Thoracic aorta (tissue), 2 donors: ENCODE results near the gene ZBTB16. TPM values are rescaled to one million over a fixed set of nuclear protein-coding genes. Genes with fewer than 3 reads are reported as not detected.

Experiments
- ATAC-seq: fragments of 150-250 bp; one replicate; pipeline ENCODE4 v1.8.0; 2017; ENCODE audit warnings: low read depth; ENCODE audit not compliant: insufficient number of reproducible peaks, low FRiP score
- DNase-seq: peaks from one replicate; pipeline ENCODE4 v3.0.0-alpha.2; 2020; ENCODE audit warnings: low spot score
- H3K27ac ChIP-seq, 2 donors: fragments of 200-600 bp; sonication (generic); 1 replicate in 1 of 2; 2 replicates in 1 of 2; pipeline ENCODE4 v1.5.1; 2016; ENCODE audit warnings: mild to moderate bottlenecking in 2 of 2, moderate library complexity in 2 of 2
- H3K27me3 ChIP-seq: fragments of 200-600 bp; sonication (generic); replicated peaks from 2 replicates; pipeline ENCODE4 v1.6.0; 2016; ENCODE audit warnings: mild to moderate bottlenecking; ENCODE audit not compliant: insufficient read depth
- H3K36me3 ChIP-seq: fragments of 200-600 bp; sonication (generic); one replicate; pipeline ENCODE4 v1.5.1; 2016
- H3K4me1 ChIP-seq, 2 donors: fragments of 200-600 bp; sonication (generic); 1 replicate in 1 of 2; 2 replicates in 1 of 2; pipeline versions ENCODE4 v1.5.1 to v1.6.0; 2016; ENCODE audit warnings: low read depth in 2 of 2, mild to moderate bottlenecking in 1 of 2; ENCODE audit not compliant: control insufficient read depth in 1 of 2
- H3K4me3 ChIP-seq: fragments of 200-600 bp; sonication (generic); 2 replicates; pipeline ENCODE4 v1.5.1; 2016; ENCODE audit warnings: mild to moderate bottlenecking
- H3K9me3 ChIP-seq: fragments of 200-600 bp; sonication (generic); 2 replicates; pipeline ENCODE4 v1.5.1; 2016
- CTCF ChIP-seq: fragments of 200-600 bp; sonication (generic); IDR thresholded peaks from one replicate; pipeline ENCODE4 v1.5.1; 2019; ENCODE audit warnings: antibody characterized with exemption
- total RNA-seq, 2 donors: library from RNA; depleted of rRNA; stranded (reverse); fragments of >200 nt; gene quantifications; one replicate each; pipeline versions ENCODE4 v1.1.0 to v1.2.3, GENCODE V29; 2016

The ZBTB16 gene
- total RNA-seq, 2 donors from 2014 or later, result 314 to 545 TPM

DNA sequence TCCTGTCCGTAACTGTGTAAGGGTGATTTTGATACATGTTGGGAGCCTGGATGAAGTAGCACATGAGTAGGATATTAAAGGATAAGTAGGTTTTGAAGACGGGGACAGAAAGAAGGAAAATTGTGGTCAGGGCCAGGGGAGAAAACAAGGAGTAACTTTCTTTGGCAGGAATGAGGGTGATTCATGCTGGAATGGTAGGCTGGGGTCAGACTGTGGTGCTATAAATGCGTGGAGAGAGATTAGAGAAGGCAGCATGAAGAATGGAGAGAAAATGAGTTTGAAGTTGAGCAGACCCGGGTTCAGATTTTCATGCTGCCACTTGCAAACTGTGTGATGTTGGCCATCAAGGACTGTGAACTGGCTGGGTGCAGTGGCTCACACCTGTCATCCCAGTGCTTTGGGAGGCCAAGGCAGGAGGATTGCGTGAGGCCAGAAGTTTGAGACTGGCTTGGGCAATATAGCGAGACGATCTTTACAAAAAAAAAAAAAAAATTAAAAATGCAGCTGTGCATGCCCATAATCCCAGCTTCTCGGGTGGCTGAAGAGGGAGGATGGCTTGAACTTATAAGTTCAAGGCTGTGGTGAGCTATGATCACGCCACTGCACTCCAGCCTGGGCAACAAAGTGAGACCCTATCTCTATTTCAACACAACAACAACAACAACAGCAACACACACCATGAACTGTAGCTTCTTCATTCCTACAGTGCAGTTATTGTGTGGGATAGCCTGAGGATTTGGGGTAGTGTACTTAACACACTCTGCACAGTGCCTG lies 22.3 kb downstream of the ZBTB16 start:
- no peak for TF ChIP-seq CTCF
- Histone ChIP-seq H3K4me3 (peak overlapping the region; percentile 38), H3K4me1 (peaks cover 94 to 100% of the 10 kb centered on the region in 2 donors), H3K9me3 (no peaks in the 10 kb centered on the region), H3K27ac (peak overlapping the region; percentile 80 to 87), H3K36me3 (peaks cover 35% of the 10 kb centered on the region), H3K27me3 (no peaks in the 10 kb centered on the region)
- ATAC-seq (peak; percentile 41), DNase-seq (no peak)

GRCh38 chr11:114082415-114082748 lies 22.9 kb downstream of the ZBTB16 start:
- no peak for TF ChIP-seq CTCF
- no peaks in the 10 kb centered on the region for H3K27me3 ChIP-seq
- no peaks in the 10 kb centered on the region for H3K9me3 ChIP-seq
- DNase-seq (no peak), ATAC-seq (peak; percentile 21)
- peaks cover 32% of the 10 kb centered on the region for H3K36me3 ChIP-seq
- peak overlapping the region; percentile 76 to 80 for H3K27ac ChIP-seq
- H3K4me3 ChIP-seq, result peak overlapping the region; percentile 38
- peaks cover 94 to 100% of the 10 kb centered on the region in 2 donors for H3K4me1 ChIP-seq

DNA sequence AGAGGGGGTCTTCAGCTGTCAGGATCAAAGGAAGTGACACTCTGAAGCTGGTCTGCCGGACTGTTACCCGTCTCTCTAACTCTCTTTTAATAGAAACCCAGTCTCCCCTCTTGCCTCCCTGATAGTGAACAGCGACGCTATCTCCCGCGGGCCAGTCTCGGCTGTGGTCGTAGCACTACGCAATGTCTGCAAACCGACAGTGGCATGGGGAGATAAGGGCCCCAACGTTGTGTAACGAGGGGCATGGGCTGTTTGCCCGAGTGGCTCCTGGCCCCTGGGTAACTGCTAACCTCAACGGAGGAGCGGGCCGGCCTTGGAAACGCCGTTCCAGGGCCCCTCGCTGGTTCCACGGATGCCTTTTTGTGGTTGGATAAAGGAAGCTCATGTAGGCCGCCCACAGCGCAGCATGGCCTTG lies 23.3 kb downstream of the ZBTB16 start:
- ATAC-seq, result no peak
- peak overlapping the region; percentile 76 to 80 for H3K27ac ChIP-seq
- no peaks in the 10 kb centered on the region for H3K27me3 ChIP-seq
- H3K4me1 ChIP-seq, result peaks cover 94 to 100% of the 10 kb centered on the region in 2 donors
- H3K4me3 ChIP-seq, result peak overlapping the region; percentile 38
- H3K36me3 ChIP-seq, result peaks cover 32% of the 10 kb centered on the region
- no peak for TF ChIP-seq CTCF
- no peaks in the 10 kb centered on the region for H3K9me3 ChIP-seq
- DNase-seq, result no peak

- DNase-seq (no peak), ATAC-seq (no peak)
- peak overlapping the region; percentile 76 to 80 for H3K27ac ChIP-seq
- peaks cover 30% of the 10 kb centered on the region for H3K36me3 ChIP-seq
- peaks cover 94 to 100% of the 10 kb centered on the region in 2 donors for H3K4me1 ChIP-seq
- no peaks in the 10 kb centered on the region for H3K9me3 ChIP-seq
- no peaks in the 10 kb centered on the region for H3K27me3 ChIP-seq
- no peak for TF ChIP-seq CTCF
- peak overlapping the region; percentile 38 for H3K4me3 ChIP-seq
These were observed 24.1 kb downstream of the ZBTB16 start for GRCh38 chr11:114083391-114084252.

DNA sequence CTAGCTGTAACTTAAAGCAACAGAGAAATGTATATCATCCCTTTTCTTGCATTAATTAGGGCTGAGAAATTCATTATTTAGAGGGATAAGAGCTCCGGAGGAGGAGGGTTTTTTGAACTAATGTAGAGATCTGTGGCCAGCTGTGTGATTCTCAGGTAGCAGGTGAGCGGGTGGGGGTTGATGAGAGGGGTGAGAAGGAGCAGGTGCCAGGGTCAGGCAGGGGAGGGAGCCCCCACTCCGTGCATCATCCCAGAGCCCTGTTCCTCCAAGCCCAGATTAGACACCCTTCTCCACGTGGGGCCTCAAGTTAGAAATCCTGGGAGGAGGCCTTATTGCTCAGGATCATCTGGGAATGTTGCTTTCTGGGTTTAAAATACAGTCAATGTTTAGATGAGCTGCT lies 24.9 kb downstream of the ZBTB16 start:
- DNase-seq (no peak), ATAC-seq (no peak)
- Histone ChIP-seq H3K36me3 (peaks cover 36% of the 10 kb centered on the region), H3K4me1 (peaks cover 94 to 100% of the 10 kb centered on the region in 2 donors), H3K27ac (peak overlapping the region; percentile 76 to 80), H3K4me3 (peak overlapping the region; percentile 38), H3K27me3 (no peaks in the 10 kb centered on the region), H3K9me3 (no peaks in the 10 kb centered on the region)
- TF ChIP-seq CTCF, result no peak
